Cardiac septum (tissue), 1 donor: ENCODE results near the gene VAV2. TPM values are rescaled to one million over a fixed set of nuclear protein-coding genes. Genes with fewer than 3 reads are reported as not detected.

Source experiments
- DNase-seq: peaks from one replicate; pipeline ENCODE4 v3.0.0-alpha.2; 2020; ENCODE audit warnings: low spot score
- intact Hi-C: fragments of 100-400 bp; cut with DNase I; formaldehyde crosslinking; loops from one replicate; pipeline ENCODE4 v1.14.0; 2022
- total RNA-seq: library from RNA; stranded (reverse); fragmentation: NEBNext Ultra II Directional; extraction: Animal tissue kit (Norgen Biotek cat#: 25700); gene quantifications from one replicate; pipeline ENCODE4 v1.2.1, GENCODE V29; 2021
- donor health status: DM: no; HTN: no; CAD: no.

The VAV2 gene
- total RNA-seq, 1 donor from 2014 or later: 8.1 TPM

- no peak for DNase-seq
- intact Hi-C loops: no loop called here
Observed at GRCh38 chr9:133853331-133853730, 138.8 kb downstream of the VAV2 start.

GRCh38 chr9:133852431-133852830 is 139.7 kb downstream of the VAV2 start:
- no peak for DNase-seq
- intact Hi-C loops: no loop called here

DNA sequence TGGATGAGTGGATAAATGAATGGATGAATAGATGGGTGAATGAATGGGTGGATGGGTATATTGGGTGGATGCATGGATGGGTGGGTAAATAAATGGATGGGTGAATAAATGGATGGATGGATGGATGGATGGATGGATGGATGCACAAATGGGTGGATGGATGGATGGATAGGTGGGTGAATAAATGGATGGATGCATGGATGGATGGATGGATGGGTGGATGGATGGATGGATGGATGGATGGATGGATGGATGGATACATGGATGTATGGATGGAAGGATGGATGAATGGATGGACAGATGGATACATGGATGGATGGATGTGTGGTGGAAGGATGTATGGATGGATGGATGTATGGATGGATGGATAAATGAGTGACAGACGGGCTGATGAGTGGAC is 140.4 kb downstream of the VAV2 start:
- no peak for DNase-seq
- intact Hi-C loops: no loop called here

DNA sequence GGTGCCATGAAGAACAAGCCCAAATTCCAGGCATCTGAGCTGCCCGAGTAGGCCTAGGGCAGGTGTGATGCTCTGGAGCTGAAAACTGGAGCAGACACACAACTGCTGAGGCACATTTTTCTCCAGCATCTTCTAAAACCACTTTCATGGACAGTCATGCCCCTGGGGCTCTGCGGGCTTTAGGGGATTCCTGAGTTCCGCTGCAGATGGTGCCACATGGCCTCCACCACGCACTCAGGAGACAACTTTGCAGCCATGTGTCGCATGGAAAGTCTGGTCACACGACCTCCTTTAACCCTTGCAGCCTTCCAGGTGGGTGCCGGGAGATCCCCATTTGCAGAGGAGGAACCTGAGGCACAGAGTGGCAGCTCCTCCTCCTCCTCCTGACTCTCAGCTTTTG is 141.2 kb downstream of the VAV2 start:
- intact Hi-C loops: no loop called here
- DNase-seq: no peak

- no peak for DNase-seq
- intact Hi-C loops: no loop called here
Observed at GRCh38 chr9:133850161-133850560, 142.0 kb downstream of the VAV2 start.

GRCh38 chr9:133849110-133849670 is 142.9 kb downstream of the VAV2 start:
- intact Hi-C loops: no loop called here
- DNase-seq: no peak

GRCh38 chr9:133848471-133849109 is 143.5 kb downstream of the VAV2 start:
- no peak for DNase-seq
- intact Hi-C loops: no loop called here

GRCh38 chr9:133846483-133847090 is 145.5 kb downstream of the VAV2 start:
- DNase-seq: no peak
- intact Hi-C loops: no loop called here

DNA sequence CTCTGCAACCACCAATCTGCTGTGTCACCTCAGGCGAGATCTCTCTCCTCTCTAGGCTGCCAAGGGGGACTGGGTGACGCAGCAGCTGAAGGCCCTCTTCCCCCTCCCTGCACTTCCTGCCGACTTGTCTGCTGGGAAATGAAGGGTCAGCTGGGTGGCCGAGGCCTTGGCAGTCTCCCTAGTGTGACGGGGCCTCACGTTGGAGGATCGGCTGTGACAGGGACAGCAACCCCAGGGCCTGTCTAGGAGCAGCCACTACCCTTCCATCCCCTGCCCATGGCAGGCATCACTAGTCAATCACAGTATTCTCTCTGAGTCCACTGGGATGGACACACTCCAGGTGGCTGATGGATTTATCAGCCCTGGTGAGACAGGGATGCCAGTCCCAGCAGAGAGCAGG is 146.7 kb downstream of the VAV2 start:
- intact Hi-C loops: no loop called here
- DNase-seq: peak; percentile 90

DNA sequence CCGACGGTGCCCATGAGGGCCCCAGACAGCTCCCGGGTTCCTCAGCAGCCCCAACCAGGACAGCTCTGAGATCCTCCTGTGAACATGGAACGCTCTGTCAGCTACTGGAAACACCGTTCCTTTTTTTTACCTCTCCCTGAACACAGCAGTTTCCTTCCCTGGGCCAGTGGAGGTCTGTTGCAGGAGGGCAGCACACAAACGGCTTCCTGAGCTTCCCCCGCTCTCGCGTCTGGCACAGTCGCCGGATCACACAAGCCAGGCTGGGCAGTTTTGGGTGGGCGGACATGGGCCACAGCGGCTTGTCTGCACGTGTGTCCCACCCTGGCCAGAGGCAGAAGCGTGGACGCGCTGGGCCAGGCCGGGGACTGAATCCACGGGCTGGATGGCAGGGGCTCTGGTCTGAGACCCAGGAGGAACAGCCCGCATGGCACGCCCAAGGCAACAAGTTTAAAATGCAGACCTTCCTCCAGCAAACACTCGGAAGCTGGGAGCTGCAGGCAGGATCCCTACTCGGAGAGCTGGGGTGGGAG is 147.2 kb downstream of the VAV2 start:
- DNase-seq: no peak
- intact Hi-C loops: no loop called here

- DNase-seq: no peak
- intact Hi-C loops: no loop called here
Observed at GRCh38 chr9:133844398-133844784, 147.7 kb downstream of the VAV2 start.

GRCh38 chr9:133843751-133844397 is 148.2 kb downstream of the VAV2 start:
- intact Hi-C loops: no loop called here
- DNase-seq: no peak

- no peak for DNase-seq
- intact Hi-C loops: no loop called here
Observed at GRCh38 chr9:133843250-133843649, 148.9 kb downstream of the VAV2 start.

- DNase-seq: no peak
Observed at GRCh38 chr9:133842721-133843227, 149.3 kb downstream of the VAV2 start.

GRCh38 chr9:133842174-133842573 is 149.9 kb downstream of the VAV2 start:
- DNase-seq: no peak
- intact Hi-C loops: no loop called here

More at GRCh38 chr9:133842721-133843227, 149.3 kb downstream of the VAV2 start:
- intact Hi-C loops: no loop called here

DNA sequence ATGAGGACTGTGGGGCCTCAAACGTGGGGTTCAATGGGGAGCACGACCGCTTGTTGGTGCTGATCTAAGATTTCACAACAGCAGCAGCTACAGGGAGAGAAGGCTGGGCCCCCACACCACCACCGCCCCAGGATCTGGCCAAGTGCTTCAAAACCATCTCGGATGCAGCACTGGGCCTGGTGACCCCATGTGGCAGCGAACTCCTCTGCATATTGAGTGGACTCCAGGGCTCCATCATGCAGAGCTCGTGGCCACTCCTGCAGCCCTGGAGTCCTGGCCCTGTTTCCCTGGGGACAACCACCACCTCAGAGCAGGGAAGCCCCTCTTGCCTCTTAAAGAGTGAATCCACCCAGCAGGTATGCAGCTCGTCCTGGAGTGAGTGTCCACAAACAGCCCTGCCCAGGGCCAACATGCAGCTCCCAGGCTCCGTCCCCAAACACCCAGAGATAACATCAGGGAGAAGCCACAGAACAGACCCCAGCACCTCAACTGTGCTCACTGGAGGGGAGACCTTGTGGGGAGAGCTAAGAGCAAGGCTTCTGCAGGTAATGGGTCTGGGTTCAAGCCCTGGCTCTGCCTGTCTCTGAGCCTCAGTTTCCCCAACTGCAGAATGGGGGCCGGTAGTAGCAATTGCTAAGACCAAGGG is 150.8 kb downstream of the VAV2 start:
- DNase-seq: no peak
- intact Hi-C loops: no loop called here

DNA sequence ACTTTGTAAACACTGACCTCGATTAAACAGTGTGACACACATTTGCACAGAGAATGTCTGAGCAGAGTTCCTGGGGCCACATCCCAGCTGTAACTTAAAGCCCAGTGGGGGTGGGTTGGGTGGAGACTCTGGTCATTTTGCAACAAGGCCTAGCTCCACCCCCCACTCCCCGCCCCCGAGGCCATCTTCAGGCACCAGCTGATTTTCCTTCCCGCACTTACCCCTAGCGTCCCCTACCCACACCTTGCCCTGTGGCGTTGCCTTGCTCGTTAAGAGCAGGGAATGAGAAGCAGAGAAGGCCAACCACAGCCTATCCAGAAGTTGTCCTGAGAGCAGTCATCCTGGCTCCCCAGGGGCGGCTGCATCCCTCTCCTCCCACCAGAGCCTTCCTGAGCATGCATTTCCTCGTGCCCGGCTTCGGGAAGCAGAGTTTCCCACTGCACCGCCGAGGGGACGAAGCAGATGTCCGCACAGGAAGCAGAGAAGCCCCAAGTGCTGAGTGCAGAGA is 152.2 kb downstream of the VAV2 start:
- no peak for DNase-seq
- intact Hi-C loops: no loop called here

- DNase-seq: no peak
- intact Hi-C loops: no loop called here
Observed at GRCh38 chr9:133838859-133839507, 153.1 kb downstream of the VAV2 start.
